PC-9 (cell line): Measurements from ENCODE around the gene NMRAL1. TPM values are rescaled to one million over a fixed set of nuclear protein-coding genes. Genes with fewer than 3 reads are reported as not detected.

ENCODE experiments used
- BruUV-seq: library from RNA; stranded (reverse); fragments of 400-500 nt; replicated peaks from 2 replicates; lab custom pipeline; 2021; lab: Mats Ljungman, UMichigan
- CTCF ChIA-PET: fragments of 300-600 bp; sonication (Branson Sonifier 250); formaldehyde crosslinking; loops from one replicate; lab custom pipeline; 2022; ENCODE audit warnings: antibody characterized with exemption; lab: Charles Lee
- POLR2A ChIA-PET: fragments of 300-600 bp; sonication (Branson Sonifier 250); formaldehyde crosslinking; loops from one replicate; lab custom pipeline; 2022; ENCODE audit warnings: antibody characterized with exemption; ENCODE audit not compliant: unreplicated experiment; lab: Charles Lee
- DNase-seq, 2 experiments: peaks; one replicate each; pipeline versions ENCODE4 v3.0.0 to v3.0.0-alpha.2; 2015 to 2022; ENCODE audit warnings: mixed read lengths in 1 of 2
- H2AFZ ChIP-seq: fragments of 200-600 bp; sonication (generic); 2 replicates; pipeline ENCODE4 v1.8.1; 2017; ENCODE audit warnings: antibody characterized with exemption
- H3F3A ChIP-seq: fragments of 200-600 bp; sonication (generic); 2 replicates; pipeline ENCODE4 v1.8.1; 2017; ENCODE audit warnings: antibody characterized with exemption, mild to moderate bottlenecking, low read depth; ENCODE audit not compliant: insufficient read depth
- H3K27ac ChIP-seq: fragments of 200-600 bp; sonication (generic); 2 replicates; pipeline ENCODE4 v1.6.1; 2016; ENCODE audit warnings: mixed run types
- H3K27me3 ChIP-seq: fragments of 200-600 bp; sonication (generic); 2 replicates; pipeline ENCODE4 v1.6.1; 2016; ENCODE audit warnings: low read depth, mixed run types; ENCODE audit not compliant: insufficient read depth
- H3K36me3 ChIP-seq: fragments of 200-600 bp; sonication (generic); 2 replicates; pipeline ENCODE4 v1.6.1; 2016; ENCODE audit warnings: low read depth, mixed run types
- H3K4me1 ChIP-seq: fragments of 200-600 bp; sonication (generic); replicated peaks from 2 replicates; pipeline ENCODE4 v1.6.1; 2016; ENCODE audit warnings: mixed run types; ENCODE audit not compliant: insufficient read depth
- H3K4me2 ChIP-seq: fragments of 200-600 bp; sonication (generic); 2 replicates; pipeline ENCODE4 v1.6.1; 2017; ENCODE audit warnings: mixed run types
- H3K4me3 ChIP-seq: fragments of 200-600 bp; sonication (generic); 2 replicates; pipeline ENCODE4 v1.6.1; 2016; ENCODE audit warnings: mixed run types
- H3K79me2 ChIP-seq: fragments of 200-600 bp; sonication (generic); 2 replicates; pipeline ENCODE4 v1.6.1; 2017; ENCODE audit warnings: low read depth, mixed run types
- H3K9me2 ChIP-seq: fragments of 200-600 bp; sonication (generic); 2 replicates; pipeline ENCODE4 v1.8.1; 2017; ENCODE audit warnings: mild to moderate bottlenecking; ENCODE audit not compliant: insufficient read depth
- H3K9me3 ChIP-seq: fragments of 200-600 bp; sonication (generic); 2 replicates; pipeline ENCODE4 v1.8.1; 2016; ENCODE audit warnings: low read depth; ENCODE audit not compliant: insufficient read depth
- H4K20me1 ChIP-seq: fragments of 200-600 bp; sonication (generic); 2 replicates; pipeline ENCODE4 v1.8.1; 2017; ENCODE audit not compliant: insufficient read depth
- CTCF ChIP-seq: fragments of 200-600 bp; sonication (generic); conservative IDR thresholded peaks from 2 replicates; pipeline ENCODE4 v1.6.1; 2017; ENCODE audit warnings: mixed run types, antibody characterized with exemption, mild to moderate bottlenecking, moderate library complexity
- EZH2 ChIP-seq: fragments of 200-600 bp; sonication (generic); IDR thresholded peaks from 2 replicates; pipeline ENCODE4 v1.8.0; 2017; ENCODE audit warnings: antibody characterized with exemption, low read depth
- intact Hi-C: fragments of 100-400 bp; cut with micrococcal nuclease; formaldehyde crosslinking; loops from one replicate; pipeline ENCODE4 v1.10.0; 2022; ENCODE audit not compliant: unreplicated experiment
- total RNA-seq: library from RNA; stranded (reverse); gene quantifications from 2 replicates; pipeline ENCODE4 v1.2.3, GENCODE V29; 2021

Gene NMRAL1
- total RNA-seq, 1 experiment from 2014 or later = 118 TPM

- DNase-seq = peak; percentile 56 to 83
- Histone ChIP-seq H3K36me3 (no peaks in the 10 kb centered on the region), H3K9me3 (no peaks in the 10 kb centered on the region), H3K9me2 (no peaks in the 10 kb centered on the region), H4K20me1 (peaks cover 6% of the 10 kb centered on the region; the same call in 1 of the 2 replicates), H3K4me2 (peak overlapping the region; percentile 39), H3K4me1 (peaks cover 58% of the 10 kb centered on the region), H2AFZ (no peak overlapping the region), H3K27ac (peak overlapping the region; percentile 67), H3K79me2 (peaks cover 35% of the 10 kb centered on the region), H3F3A (peaks cover 41% of the 10 kb centered on the region), H3K4me3 (no peak overlapping the region), H3K27me3 (no peaks in the 10 kb centered on the region)
- TF ChIP-seq EZH2 (no peak), CTCF (no peak)
- no TSS peak for BruUV-seq
- POLR2A ChIA-PET = interaction anchor here (0.5 to 0.7 kb wide), 5 partner anchors 24 to 389 kb away, joined by 3 to 8 read pairs (median 4); partner anchors contain the start of gene HMOX2
- CTCF ChIA-PET = interaction anchor here (1.5 to 1.8 kb wide), 2 partner anchors 24 to 116 kb away, joined by 3 to 6 read pairs; partner anchors contain the start of gene HMOX2
- intact Hi-C loops = loop anchor here (1.0 to 10.0 kb wide), 3 partner anchors 24 to 595 kb away; partner anchors contain the start of genes EEF2KMT, HMOX2 and SEC14L5
Observed at GRCh38 chr16:4500272-4500671, 25.8 kb upstream of the NMRAL1 start.

GRCh38 chr16:4499196-4499555, 24.8 kb upstream of the NMRAL1 start:
- peaks cover 69% of the 10 kb centered on the region for H3K4me1 ChIP-seq
- ChIA-PET CTCF (interaction anchor here (0.5 to 0.9 kb wide), 2 partner anchors 21 to 133 kb away, joined by 3 to 13 read pairs; no protein-coding TSS in a partner anchor), POLR2A (interaction anchor here (0.9 kb wide), 1 partner anchor 23 kb away, joined by 9 read pairs; the partner anchor contains the start of gene HMOX2)
- BruUV-seq = no TSS peak
- H3K27me3 ChIP-seq = no peaks in the 10 kb centered on the region
- intact Hi-C loops = no loop called here
- DNase-seq = no peak
- H3K9me3 ChIP-seq = no peaks in the 10 kb centered on the region
- H3K36me3 ChIP-seq = no peaks in the 10 kb centered on the region
- peak overlapping the region; percentile 41 for H3K4me2 ChIP-seq
- H3K9me2 ChIP-seq = no peaks in the 10 kb centered on the region
- no peak overlapping the region for H3K4me3 ChIP-seq
- TF ChIP-seq CTCF = no peak
- no peak for TF ChIP-seq EZH2
- peaks cover 10% of the 10 kb centered on the region; the same call in 1 of the 2 replicates for H4K20me1 ChIP-seq
- no peak overlapping the region for H2AFZ ChIP-seq
- peaks cover 52% of the 10 kb centered on the region for H3F3A ChIP-seq
- H3K27ac ChIP-seq = peak overlapping the region; percentile 64
- peaks cover 35% of the 10 kb centered on the region for H3K79me2 ChIP-seq

- POLR2A ChIA-PET = interaction anchor here (0.7 to 0.9 kb wide), 2 partner anchors 22 to 95 kb away, joined by 3 to 9 read pairs; partner anchors contain the start of gene HMOX2
- H3K4me3 ChIP-seq = no peak overlapping the region
Observed at GRCh38 chr16:4498546-4499195, 24.2 kb upstream of the NMRAL1 start.

More at GRCh38 chr16:4498546-4499195, 24.2 kb upstream of the NMRAL1 start:
- no peak overlapping the region for H2AFZ ChIP-seq
- H3K27me3 ChIP-seq = no peaks in the 10 kb centered on the region
- CTCF ChIA-PET = interaction anchor here (0.5 to 0.9 kb wide), 3 partner anchors 20 to 599 kb away, joined by 3 to 13 read pairs (median 6); no protein-coding TSS in a partner anchor
- peak; percentile 59 to 82 for DNase-seq
- peaks cover 10% of the 10 kb centered on the region; the same call in 1 of the 2 replicates for H4K20me1 ChIP-seq
- H3K4me1 ChIP-seq = peaks cover 69% of the 10 kb centered on the region
- no peaks in the 10 kb centered on the region for H3K9me3 ChIP-seq
- peak overlapping the region; percentile 41 for H3K4me2 ChIP-seq
- intact Hi-C loops = no loop called here
- no peaks in the 10 kb centered on the region for H3K36me3 ChIP-seq
- TF ChIP-seq CTCF (no peak), EZH2 (no peak)
- peak overlapping the region; percentile 64 for H3K27ac ChIP-seq
- no TSS peak for BruUV-seq
- H3K79me2 ChIP-seq = peaks cover 35% of the 10 kb centered on the region
- peaks cover 52% of the 10 kb centered on the region for H3F3A ChIP-seq
- no peaks in the 10 kb centered on the region for H3K9me2 ChIP-seq
